ENCODE measurements around the gene CYP26A1.
"Not testable (repeated sequence)": the region's sequence is repeated elsewhere in the genome, so short reads cannot be mapped to it uniquely, and the experiment has no call there.

CYP26A1 gene

GRCh38 chr10:93097386-93097785, 23.7 kb downstream of the CYP26A1 start:
- no peak overlapping the region for H3K4me2 ChIP-seq (ENCODE audit: low read length)
- no peaks in the 10 kb centered on the region for H3K79me2 ChIP-seq
- H2AFZ ChIP-seq = no peak overlapping the region
- H3K9me3 ChIP-seq (ENCODE audit: control insufficient read depth, low read length) = no peaks in the 10 kb centered on the region
- H3K36me3 ChIP-seq (ENCODE audit: control insufficient read depth, insufficient read depth, low read length) = no peaks in the 10 kb centered on the region
- H3K4me3 ChIP-seq (ENCODE audit: low read depth, low read length) = no peak overlapping the region
- TF ChIP-seq, protein P1, sequence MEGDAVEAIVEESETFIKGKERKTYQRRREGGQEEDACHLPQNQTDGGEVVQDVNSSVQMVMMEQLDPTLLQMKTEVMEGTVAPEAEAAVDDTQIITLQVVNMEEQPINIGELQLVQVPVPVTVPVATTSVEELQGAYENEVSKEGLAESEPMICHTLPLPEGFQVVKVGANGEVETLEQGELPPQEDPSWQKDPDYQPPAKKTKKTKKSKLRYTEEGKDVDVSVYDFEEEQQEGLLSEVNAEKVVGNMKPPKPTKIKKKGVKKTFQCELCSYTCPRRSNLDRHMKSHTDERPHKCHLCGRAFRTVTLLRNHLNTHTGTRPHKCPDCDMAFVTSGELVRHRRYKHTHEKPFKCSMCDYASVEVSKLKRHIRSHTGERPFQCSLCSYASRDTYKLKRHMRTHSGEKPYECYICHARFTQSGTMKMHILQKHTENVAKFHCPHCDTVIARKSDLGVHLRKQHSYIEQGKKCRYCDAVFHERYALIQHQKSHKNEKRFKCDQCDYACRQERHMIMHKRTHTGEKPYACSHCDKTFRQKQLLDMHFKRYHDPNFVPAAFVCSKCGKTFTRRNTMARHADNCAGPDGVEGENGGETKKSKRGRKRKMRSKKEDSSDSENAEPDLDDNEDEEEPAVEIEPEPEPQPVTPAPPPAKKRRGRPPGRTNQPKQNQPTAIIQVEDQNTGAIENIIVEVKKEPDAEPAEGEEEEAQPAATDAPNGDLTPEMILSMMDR (IDR thresholded peaks at IDR 0.05) = no peak
- no peak overlapping the region for H3K9ac ChIP-seq
- H3K27me3 ChIP-seq (ENCODE audit: control insufficient read depth, insufficient read depth, low read length) = no peaks in the 10 kb centered on the region
- H3K27ac ChIP-seq = no peak overlapping the region
- H3K4me1 ChIP-seq = no peaks in the 10 kb centered on the region

DNA sequence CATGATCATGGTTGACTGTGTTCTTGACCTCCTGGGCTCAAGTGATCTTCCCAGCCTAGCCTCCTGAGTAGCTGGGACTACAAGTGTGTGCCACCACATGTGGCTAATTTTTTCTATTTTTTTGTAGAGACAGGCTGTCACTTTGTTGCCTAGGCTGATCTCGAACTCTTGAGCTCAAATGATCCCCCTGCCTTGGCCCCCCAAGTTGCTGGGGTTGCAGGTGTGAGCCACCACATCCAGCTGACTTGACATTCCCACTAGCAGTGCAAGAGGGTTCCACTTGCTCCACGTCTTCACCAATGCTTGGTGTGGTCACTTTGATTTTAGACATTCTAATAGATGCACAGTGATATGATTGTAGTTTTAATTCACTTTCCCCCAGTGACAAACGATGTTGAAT, 25.1 kb downstream of the CYP26A1 start:
- TF ChIP-seq, protein P1 (IDR thresholded peaks at IDR 0.05) = no peak
- no peak overlapping the region for H2AFZ ChIP-seq
- no peak overlapping the region for H3K27ac ChIP-seq
- H3K79me2 ChIP-seq = no peaks in the 10 kb centered on the region
- H3K27me3 ChIP-seq (ENCODE audit: control insufficient read depth, insufficient read depth, low read length) = no peaks in the 10 kb centered on the region
- no peak overlapping the region for H3K9ac ChIP-seq
- H3K4me2 ChIP-seq (ENCODE audit: low read length) = no peak overlapping the region
- H3K4me1 ChIP-seq = no peaks in the 10 kb centered on the region
- H3K36me3 ChIP-seq (ENCODE audit: control insufficient read depth, insufficient read depth, low read length) = no peaks in the 10 kb centered on the region
- H3K9me3 ChIP-seq (ENCODE audit: control insufficient read depth, low read length) = no peaks in the 10 kb centered on the region
- no peak overlapping the region for H3K4me3 ChIP-seq (ENCODE audit: low read depth, low read length)

DNA sequence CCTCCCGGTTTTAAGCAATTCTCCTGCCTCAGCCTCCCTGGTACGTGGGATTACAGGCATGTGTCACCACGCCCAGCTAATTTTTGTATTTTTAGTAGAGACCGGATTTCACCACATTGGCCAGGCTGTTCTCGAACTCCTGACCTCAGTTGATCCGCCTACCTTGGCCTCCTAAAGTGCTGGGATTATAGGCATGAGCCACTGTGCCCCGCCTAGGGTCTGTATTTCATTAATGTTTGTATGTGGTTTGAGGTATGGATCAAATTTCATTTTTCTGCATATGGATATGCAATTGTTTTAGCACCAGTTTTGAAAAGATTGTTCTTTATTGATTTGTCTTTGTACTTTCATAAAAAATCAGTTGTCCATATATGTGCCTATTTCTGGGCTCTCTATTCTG, 26.0 kb downstream of the CYP26A1 start:
- Histone ChIP-seq H3K4me3 (ENCODE audit: low read depth, low read length) (no peak overlapping the region), H3K9ac (no peak overlapping the region), H3K9me3 (ENCODE audit: control insufficient read depth, low read length) (no peaks in the 10 kb centered on the region), H3K79me2 (no peaks in the 10 kb centered on the region), H3K27ac (no peak overlapping the region), H2AFZ (no peak overlapping the region), H3K4me1 (no peaks in the 10 kb centered on the region), H3K27me3 (ENCODE audit: control insufficient read depth, insufficient read depth, low read length) (no peaks in the 10 kb centered on the region), H3K4me2 (ENCODE audit: low read length) (no peak overlapping the region), H3K36me3 (ENCODE audit: control insufficient read depth, insufficient read depth, low read length) (no peaks in the 10 kb centered on the region)
- TF ChIP-seq, protein P1 (IDR thresholded peaks at IDR 0.05) = no peak

DNA sequence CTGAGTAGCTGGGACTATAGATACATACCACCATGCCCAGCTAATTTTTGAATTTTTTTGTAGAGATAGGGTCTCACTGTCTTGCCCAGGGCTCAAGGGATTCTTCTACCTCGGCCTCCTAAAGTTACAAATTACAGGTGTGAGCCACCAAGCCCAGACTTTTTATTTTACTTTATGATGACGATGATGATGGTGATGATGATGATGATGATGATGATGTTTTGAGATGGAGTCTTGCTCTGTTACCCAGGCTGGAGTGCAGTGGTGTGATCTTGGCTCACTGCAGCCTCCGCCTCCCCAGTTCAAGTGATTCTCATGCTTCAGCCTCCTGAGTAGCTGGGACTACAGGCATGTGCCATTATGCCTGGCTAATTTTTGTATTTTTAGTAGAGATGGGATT, 27.5 kb downstream of the CYP26A1 start:
- not testable (repeated sequence) for H3K4me1 ChIP-seq, H2AFZ ChIP-seq, H3K27ac ChIP-seq

GRCh38 chr10:93103953-93104352, 30.3 kb downstream of the CYP26A1 start:
- no peaks in the 10 kb centered on the region for H3K36me3 ChIP-seq (ENCODE audit: control insufficient read depth, insufficient read depth, low read length)
- no peaks in the 10 kb centered on the region for H3K9me3 ChIP-seq (ENCODE audit: control insufficient read depth, low read length)
- H3K4me2 ChIP-seq (ENCODE audit: low read length) = no peak overlapping the region
- no peaks in the 10 kb centered on the region for H3K79me2 ChIP-seq
- H3K4me1 ChIP-seq = no peaks in the 10 kb centered on the region
- TF ChIP-seq, protein P1 (IDR thresholded peaks at IDR 0.05) = no peak
- H3K4me3 ChIP-seq (ENCODE audit: low read depth, low read length) = no peak overlapping the region
- H3K27me3 ChIP-seq (ENCODE audit: control insufficient read depth, insufficient read depth, low read length) = no peaks in the 10 kb centered on the region
- no peak overlapping the region for H3K27ac ChIP-seq
- no peak overlapping the region for H3K9ac ChIP-seq
- no peak overlapping the region for H2AFZ ChIP-seq

More for the DNA sequence above, 27.5 kb downstream of the CYP26A1 start:
- H3K36me3 ChIP-seq (ENCODE audit: control insufficient read depth, insufficient read depth, low read length); H3K9ac ChIP-seq; H3K27me3 ChIP-seq (ENCODE audit: control insufficient read depth, insufficient read depth, low read length); H3K79me2 ChIP-seq; H3K9me3 ChIP-seq (ENCODE audit: control insufficient read depth, low read length); H3K4me2 ChIP-seq (ENCODE audit: low read length); H3K4me3 ChIP-seq (ENCODE audit: low read depth, low read length): not testable (repeated sequence)
